Activated T-cell treated with anti-CD3 and anti-CD28 coated beads for 24 hours (primary cell): ENCODE data around the gene GJB3.
"Not testable (repeated sequence)": the region's sequence is repeated elsewhere in the genome, so short reads cannot be mapped to it uniquely, and the experiment has no call there.

ENCODE experiments used
- DNase-seq: peaks from one replicate; pipeline ENCODE4 v3.0.0-alpha.2; 2020; ENCODE audit warnings: low read depth

The GJB3 gene

GRCh38 chr1:34781071-34781843, at the start of gene GJB3:
Gene GJB3 (plus strand): TSS chr1:34781214. CDS start chr1:34784763, 3,549 bp downstream.
- no peak for DNase-seq

- not testable (repeated sequence) for DNase-seq
These were observed 48.2 kb upstream of the GJB3 start for GRCh38 chr1:34732831-34733230.

DNA sequence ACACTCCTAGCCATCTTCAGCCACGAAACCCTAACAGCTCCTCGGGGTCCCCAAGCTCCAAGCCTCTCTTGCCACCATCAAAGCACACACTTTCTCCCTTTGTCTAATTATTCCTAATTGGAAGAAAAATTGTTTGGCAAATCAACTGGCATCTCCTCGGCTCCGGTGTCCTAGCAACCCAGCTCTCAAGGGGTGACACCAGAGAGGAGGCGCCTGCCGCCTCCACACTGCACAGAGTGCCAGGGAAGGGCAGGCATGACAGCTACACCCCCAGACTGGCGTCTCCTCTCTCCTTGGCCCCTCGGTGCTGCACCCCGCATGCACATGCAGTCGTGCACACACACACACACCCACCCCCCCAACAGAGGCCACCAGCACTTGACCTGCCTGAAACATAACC, 44.3 kb upstream of the GJB3 start:
- DNase-seq: no peak

- not testable (repeated sequence) for DNase-seq
These were observed 43.8 kb upstream of the GJB3 start for GRCh38 chr1:34737236-34737635.

GRCh38 chr1:34739613-34740012, 41.4 kb upstream of the GJB3 start:
- no peak for DNase-seq

DNA sequence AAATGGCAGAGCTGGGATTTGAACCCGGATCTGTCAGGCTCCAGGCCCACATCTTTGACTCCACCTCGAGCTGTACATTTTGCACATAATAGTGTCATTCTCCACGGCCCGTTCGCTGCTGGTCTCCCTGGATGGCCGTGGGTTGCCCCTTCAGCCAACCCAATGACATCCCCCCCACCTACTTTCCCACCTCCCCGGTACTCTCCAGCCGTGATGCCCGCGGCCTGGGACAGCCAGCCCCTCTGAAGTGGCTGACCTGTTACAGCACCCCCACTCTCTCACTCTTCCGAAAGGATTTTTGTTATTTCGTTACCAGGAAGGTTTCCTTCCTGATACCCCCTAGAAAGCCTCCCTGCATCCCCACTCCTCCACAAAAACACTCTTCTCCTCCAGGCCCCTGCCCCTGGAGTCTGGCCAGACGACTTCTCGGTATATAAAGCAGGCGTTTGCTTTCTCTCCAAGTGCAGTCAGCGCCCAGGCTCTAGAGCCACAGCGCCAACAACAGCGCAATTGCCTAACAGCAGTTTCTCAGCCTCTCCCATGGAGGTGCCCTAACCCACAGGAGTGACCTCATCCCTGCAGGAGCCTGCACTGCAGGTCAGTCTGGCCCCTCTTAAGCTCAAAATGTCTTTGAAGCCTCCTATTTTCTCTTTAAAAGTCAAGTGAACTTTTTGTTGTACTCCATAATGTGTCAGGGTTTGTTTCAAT, 40.7 kb upstream of the GJB3 start:
- DNase-seq: no peak

- peak; percentile 73 for DNase-seq
These were observed 38.2 kb upstream of the GJB3 start for GRCh38 chr1:34742667-34743270.

DNA sequence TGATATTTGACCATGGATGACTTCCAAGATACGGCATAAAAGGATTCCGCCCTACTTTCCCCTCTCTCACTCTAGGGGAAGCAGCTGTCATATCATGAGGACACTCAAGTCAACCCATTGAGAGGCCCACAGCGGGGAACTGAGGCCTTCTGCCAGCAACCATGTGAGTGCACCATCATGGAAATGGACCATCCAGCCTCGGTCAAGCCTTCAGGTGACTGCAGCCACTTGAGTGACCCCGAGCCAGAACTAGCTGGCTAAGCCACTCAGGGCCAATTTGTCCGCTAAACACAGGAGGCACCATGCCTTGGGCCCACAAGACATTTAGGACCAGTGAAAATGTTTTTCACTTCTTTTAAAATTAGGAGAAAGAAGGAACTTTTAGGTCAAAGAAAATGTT, 37.2 kb upstream of the GJB3 start:
- DNase-seq: no peak

DNA sequence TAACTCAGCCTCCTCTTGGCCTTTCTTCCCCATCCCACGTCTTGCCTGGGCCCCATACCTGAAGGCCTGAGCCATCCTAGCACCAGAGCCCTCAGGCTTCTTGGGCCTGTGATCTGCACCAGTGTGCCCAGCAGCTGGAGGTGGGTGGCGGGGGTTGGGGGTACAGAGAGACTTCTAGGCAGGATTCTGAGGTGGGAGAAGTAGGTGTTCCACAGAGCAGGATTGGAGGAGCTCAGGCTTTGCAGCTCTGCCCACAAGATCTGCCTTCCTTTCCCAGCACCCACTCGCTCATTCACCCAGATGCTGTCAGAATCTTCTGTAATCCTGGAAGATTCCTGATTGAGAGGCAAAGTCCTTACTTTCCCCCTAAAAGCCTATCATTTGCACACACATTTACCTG, 36.2 kb upstream of the GJB3 start:
- no peak for DNase-seq

GRCh38 chr1:34745666-34746065, 35.3 kb upstream of the GJB3 start:
- no peak for DNase-seq

DNA sequence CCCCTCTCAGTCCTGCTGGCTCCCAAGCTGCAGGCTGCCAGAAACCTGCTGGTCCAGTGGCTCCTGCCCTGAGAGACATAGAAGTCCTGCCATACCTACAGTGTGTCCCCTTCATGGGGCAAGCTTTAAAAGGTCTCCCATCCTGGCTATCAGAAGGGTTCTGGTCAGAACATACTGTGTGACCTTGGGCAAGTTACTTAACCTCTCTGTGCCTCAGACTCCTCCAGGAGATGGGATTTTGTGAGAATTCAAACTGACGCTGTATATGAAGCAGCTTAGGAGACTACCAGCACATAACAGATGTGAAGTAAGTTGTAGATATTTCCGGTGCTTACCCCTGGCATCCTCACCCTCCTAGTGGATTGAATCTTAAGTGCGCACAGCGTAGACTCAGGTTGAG, 34.9 kb upstream of the GJB3 start:
- DNase-seq: no peak

DNA sequence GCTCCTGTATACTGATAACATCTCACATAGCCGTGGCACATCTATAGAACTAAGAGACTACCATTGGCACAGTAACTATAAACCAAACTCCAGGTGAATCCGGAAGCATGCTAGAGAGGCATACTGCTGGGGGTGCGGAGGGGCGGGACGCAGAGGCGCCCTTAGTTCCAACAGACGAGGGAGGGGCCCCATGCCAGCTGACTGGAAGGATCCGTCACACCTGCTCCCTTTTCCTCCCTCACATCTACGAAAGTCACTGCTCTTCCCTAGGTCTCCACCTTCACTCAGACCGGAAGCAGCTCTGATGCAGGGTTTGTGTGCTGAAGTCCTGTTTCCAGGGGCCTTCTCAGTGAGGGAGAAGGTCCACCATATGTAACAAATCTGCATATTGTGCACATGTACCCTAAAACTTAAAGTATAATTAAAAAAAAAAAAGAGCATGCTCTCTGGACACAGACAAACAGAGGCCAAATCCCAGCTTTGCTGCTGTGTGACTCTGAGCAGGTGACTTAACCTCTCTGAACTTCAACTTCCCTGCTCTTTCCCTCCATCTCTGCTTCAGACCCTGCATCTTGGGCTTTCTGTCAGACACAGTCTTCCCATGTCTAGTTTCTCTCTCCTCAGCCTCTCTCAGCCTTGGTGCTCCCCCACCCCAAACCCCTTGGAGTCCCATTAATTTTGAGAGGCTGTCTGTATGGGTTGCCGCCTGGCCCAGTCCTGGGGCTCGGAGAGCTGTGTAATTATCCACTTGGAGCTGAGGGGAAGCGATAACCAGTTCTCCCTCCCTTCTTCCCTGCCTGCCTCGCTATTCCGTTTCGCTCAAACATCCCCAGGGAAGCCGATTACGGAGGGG, 34.0 kb upstream of the GJB3 start:
- DNase-seq: no peak

- no peak for DNase-seq
These were observed 33.4 kb upstream of the GJB3 start for GRCh38 chr1:34747638-34747941.

DNA sequence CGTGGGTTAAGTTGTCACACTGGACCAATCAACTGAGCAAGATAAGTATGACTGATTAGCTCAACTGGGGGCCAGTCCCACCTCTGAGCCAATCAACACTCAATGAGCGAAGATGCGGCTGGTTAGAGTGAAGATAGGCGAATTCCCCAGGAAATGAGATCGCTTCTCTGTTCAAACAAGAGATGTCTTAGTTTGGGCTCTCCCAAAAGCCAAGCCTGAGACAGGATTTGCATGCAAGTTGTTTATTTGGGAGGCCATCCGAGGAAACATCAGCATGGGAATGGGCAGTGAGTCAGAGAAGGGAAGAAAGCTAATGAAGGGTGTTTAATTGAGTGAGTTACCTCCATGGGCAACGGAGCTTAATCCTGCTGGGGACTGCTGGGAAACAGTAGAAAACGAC, 31.0 kb upstream of the GJB3 start:
- DNase-seq: no peak

DNA sequence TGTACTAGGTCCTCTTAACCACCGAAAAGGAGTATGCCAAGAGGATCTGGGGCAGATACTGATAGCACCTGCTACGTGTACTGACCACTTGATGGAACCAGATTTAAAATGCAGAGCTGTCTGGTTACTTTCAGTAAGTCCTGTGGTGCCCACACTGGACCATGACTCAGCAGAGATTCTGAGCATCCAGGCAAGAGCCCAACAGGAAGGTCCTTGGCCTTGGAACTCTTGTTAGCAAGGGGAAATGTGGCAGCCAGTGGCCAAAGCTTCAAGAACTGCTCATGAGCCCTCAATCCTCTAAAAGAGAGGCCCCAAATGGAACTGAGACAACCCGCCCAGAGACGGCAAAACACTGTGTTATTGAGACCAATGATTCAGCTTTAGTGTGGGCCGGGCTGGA, 30.4 kb upstream of the GJB3 start:
- DNase-seq: no peak

DNA sequence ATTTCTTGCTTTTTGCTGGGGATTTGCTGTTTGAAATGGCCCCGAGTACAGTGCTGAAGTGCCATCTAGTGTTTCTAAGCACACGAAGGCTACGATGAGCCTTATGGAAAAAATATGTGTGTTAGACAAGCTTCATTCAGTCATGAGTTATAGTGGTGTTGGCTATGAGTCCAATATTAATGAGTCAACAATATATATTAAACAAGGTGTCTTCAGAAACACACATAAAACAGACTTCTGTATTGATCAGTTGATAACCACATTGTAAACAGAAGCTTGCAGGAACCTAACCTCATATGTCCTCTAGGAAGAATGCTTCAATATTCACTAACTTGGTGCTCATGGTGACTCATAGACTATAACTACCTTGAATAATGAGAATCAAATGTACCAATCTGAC, 27.9 kb upstream of the GJB3 start:
- no peak for DNase-seq

GRCh38 chr1:34754964-34755637, 25.9 kb upstream of the GJB3 start, which contains the start of gene GJB5:
Gene GJB5 (plus strand): TSS chr1:34755047. CDS start chr1:34757331, 2,284 bp downstream.
- no peak for DNase-seq

DNA sequence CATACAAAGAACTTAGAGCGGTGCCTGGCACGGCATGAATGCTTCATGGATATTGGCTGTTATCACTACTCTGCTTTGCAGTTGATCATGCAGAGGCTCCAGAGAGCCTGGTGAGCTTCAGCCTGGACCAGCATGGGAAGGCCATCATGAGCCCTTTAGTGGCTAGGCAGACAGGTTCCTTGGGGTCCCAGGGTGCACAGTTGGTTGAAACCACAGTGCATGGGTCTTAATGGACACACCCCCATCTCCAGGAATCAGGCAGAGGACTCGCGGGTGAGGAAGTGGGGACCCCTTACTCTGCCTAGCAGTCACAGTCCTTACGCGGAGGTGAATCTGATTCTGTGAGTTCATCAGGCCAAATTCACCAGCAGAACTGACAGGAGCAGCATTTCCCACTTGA, 25.1 kb upstream of the GJB3 start:
- no peak for DNase-seq

DNA sequence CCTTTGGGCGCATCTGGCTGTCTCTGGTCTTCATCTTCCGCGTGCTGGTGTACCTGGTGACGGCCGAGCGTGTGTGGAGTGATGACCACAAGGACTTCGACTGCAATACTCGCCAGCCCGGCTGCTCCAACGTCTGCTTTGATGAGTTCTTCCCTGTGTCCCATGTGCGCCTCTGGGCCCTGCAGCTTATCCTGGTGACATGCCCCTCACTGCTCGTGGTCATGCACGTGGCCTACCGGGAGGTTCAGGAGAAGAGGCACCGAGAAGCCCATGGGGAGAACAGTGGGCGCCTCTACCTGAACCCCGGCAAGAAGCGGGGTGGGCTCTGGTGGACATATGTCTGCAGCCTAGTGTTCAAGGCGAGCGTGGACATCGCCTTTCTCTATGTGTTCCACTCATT, 23.6 kb upstream of the GJB3 start:
- DNase-seq: no peak

DNA sequence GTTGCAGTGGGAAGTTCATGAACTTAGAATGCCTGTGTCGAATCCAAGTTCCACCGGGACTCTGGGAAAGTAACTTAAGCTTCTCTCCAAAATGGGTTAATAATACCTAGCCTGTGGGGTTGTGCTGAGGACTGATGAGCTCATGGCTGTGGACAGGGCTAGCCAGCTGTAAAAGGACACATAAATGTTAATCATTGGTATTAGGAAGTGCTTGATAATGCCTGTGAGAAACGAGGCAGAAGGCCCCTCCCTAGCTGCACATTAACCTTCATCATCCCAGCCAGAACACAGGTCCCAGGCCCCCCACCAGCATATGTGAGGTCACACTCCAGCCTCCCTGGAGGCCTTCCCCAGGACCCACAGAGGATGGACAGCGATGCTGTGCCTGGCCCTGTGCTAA, 22.3 kb upstream of the GJB3 start:
- DNase-seq: no peak

- no peak for DNase-seq
These were observed 21.3 kb upstream of the GJB3 start, which contains the start of gene GJB4 for GRCh38 chr1:34759503-34760357. Gene GJB4 (plus strand): TSS chr1:34759740. CDS start chr1:34761255, 1,515 bp downstream.
